SK-N-MC (cell line): Measurements from ENCODE around the gene NFATC1.

Source experiments
- EZH2 ChIP-seq: fragments of 200-600 bp; sonication (generic); IDR thresholded peaks from one replicate; pipeline ENCODE4 v1.6.1; 2017; ENCODE audit warnings: antibody characterized with exemption
- FOXP2 ChIP-seq: optimal IDR thresholded peaks from 2 replicates; pipeline ENCODE3; 2011; ENCODE audit warnings: mild to moderate bottlenecking, moderate library complexity; ENCODE audit not compliant: insufficient read depth; ENCODE audit errors: extremely low read length, control extremely low read depth
- POLR2AphosphoS5 ChIP-seq: IDR thresholded peaks from 2 replicates; pipeline ENCODE4 v1.6.1; 2012; ENCODE audit warnings: mild to moderate bottlenecking, low read depth, low read length, borderline replicate concordance

DNA sequence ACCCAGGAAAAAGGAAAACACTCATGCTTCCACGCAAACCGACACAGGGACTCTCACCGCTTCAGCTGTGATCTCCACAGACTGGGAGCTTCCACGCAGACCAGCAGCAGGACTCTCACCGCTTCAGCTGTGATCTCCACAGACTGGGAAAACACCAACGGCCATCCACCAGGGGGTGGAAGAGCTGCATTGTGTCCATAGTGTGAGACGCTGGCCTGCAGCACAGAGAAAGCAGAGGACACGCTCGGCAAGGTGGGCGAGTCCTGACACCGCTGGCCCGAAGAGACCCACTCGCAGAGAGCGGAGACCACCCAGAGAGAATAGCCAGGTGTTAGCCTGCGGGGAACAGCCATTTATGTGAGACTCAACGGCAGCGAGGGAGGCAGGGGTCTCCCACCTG is 42.5 kb upstream of the NFATC1 start:
- TF ChIP-seq POLR2AphosphoS5 (no peak), EZH2 (no peak), FOXP2 (no peak)
